HUES6 (cell line): ENCODE results near the gene MBIP.
"Not testable (repeated sequence)": the region's sequence is repeated elsewhere in the genome, so short reads cannot be mapped to it uniquely, and the experiment has no call there.

Experiments
- H3K27ac ChIP-seq: 2 replicates; pipeline ENCODE4 v1.7.0; 2013; ENCODE audit warnings: low read depth, mild to moderate bottlenecking, low read length, inconsistent platforms
- H3K27me3 ChIP-seq: 2 replicates; pipeline ENCODE4 v1.6.1; 2013; ENCODE audit warnings: low read length; ENCODE audit not compliant: control insufficient read depth, insufficient read depth
- H3K36me3 ChIP-seq: 2 replicates; pipeline ENCODE4 v1.6.1; 2013; ENCODE audit warnings: low read length; ENCODE audit not compliant: control insufficient read depth, insufficient read depth
- H3K4me1 ChIP-seq: 2 replicates; pipeline ENCODE4 v1.6.1; 2013; ENCODE audit warnings: low read length; ENCODE audit not compliant: control insufficient read depth, insufficient read depth
- H3K4me3 ChIP-seq: 2 replicates; pipeline ENCODE4 v1.5.1; 2013; ENCODE audit warnings: low read depth, low read length
- H3K9ac ChIP-seq: one replicate; pipeline ENCODE4 v1.6.1; 2013; ENCODE audit warnings: mild to moderate bottlenecking, low read length
- H3K9me3 ChIP-seq: 2 replicates; pipeline ENCODE4 v1.6.1; 2013; ENCODE audit warnings: low read depth, low read length; ENCODE audit not compliant: control insufficient read depth, insufficient read depth

Gene MBIP

GRCh38 chr14:36340276-36340890 lies 19.9 kb upstream of the MBIP start:
- Histone ChIP-seq H3K27ac (no peak overlapping the region), H3K9ac (no peak overlapping the region), H3K27me3 (no peaks in the 10 kb centered on the region), H3K36me3 (no peaks in the 10 kb centered on the region), H3K4me3 (no peak overlapping the region), H3K4me1 (no peaks in the 10 kb centered on the region), H3K9me3 (no peaks in the 10 kb centered on the region)

- Histone ChIP-seq H3K27me3 (no peaks in the 10 kb centered on the region), H3K9ac (no peak overlapping the region), H3K9me3 (no peaks in the 10 kb centered on the region), H3K4me3 (no peak overlapping the region), H3K4me1 (no peaks in the 10 kb centered on the region), H3K27ac (no peak overlapping the region), H3K36me3 (no peaks in the 10 kb centered on the region)
Observed at GRCh38 chr14:36339816-36340215, 19.4 kb upstream of the MBIP start.

- Histone ChIP-seq H3K4me3 (no peak overlapping the region), H3K36me3 (no peaks in the 10 kb centered on the region), H3K27ac (no peak overlapping the region), H3K9ac (no peak overlapping the region), H3K4me1 (no peaks in the 10 kb centered on the region), H3K9me3 (no peaks in the 10 kb centered on the region), H3K27me3 (no peaks in the 10 kb centered on the region)
Observed at GRCh38 chr14:36333119-36333518, 12.7 kb upstream of the MBIP start.

- H3K36me3 ChIP-seq, H3K9ac ChIP-seq, H3K4me1 ChIP-seq, H3K4me3 ChIP-seq, H3K27me3 ChIP-seq, H3K27ac ChIP-seq, H3K9me3 ChIP-seq: not testable (repeated sequence)
Observed at GRCh38 chr14:36327573-36327972, 7.1 kb upstream of the MBIP start.

- Histone ChIP-seq H3K36me3 (no peaks in the 10 kb centered on the region), H3K9ac (no peak overlapping the region), H3K27ac (no peak overlapping the region), H3K4me1 (no peaks in the 10 kb centered on the region), H3K4me3 (no peak overlapping the region), H3K9me3 (no peaks in the 10 kb centered on the region), H3K27me3 (peaks cover 8% of the 10 kb centered on the region; the same call in 1 of the 2 replicates)
Observed at GRCh38 chr14:36325853-36326252, 5.4 kb upstream of the MBIP start.

GRCh38 chr14:36324897-36325296 lies 4.5 kb upstream of the MBIP start:
- Histone ChIP-seq H3K27me3 (peaks cover 8% of the 10 kb centered on the region; the same call in 1 of the 2 replicates), H3K9ac (no peak overlapping the region)

GRCh38 chr14:36320897-36321381 lies 502 bp upstream of the MBIP start:
- H3K9ac ChIP-seq: no peak overlapping the region
- H3K27ac ChIP-seq: no peak overlapping the region

More at GRCh38 chr14:36324897-36325296, 4.5 kb upstream of the MBIP start:
- H3K4me3 ChIP-seq: no peak overlapping the region
- no peak overlapping the region for H3K27ac ChIP-seq
- no peaks in the 10 kb centered on the region for H3K9me3 ChIP-seq
- no peaks in the 10 kb centered on the region for H3K36me3 ChIP-seq
- no peaks in the 10 kb centered on the region for H3K4me1 ChIP-seq

GRCh38 chr14:36319899-36320199 lies 588 bp downstream of the MBIP start:
- Histone ChIP-seq H3K9ac (peak overlapping the region; percentile 90), H3K27ac (peak overlapping the region; percentile 22; the same call in 1 of the 2 replicates), H3K36me3 (no peaks in the 10 kb centered on the region), H3K27me3 (peaks cover 8% of the 10 kb centered on the region; the same call in 1 of the 2 replicates), H3K4me3 (peak overlapping the region; percentile 91), H3K9me3 (no peaks in the 10 kb centered on the region), H3K4me1 (peaks cover 12% of the 10 kb centered on the region)

More at GRCh38 chr14:36320897-36321381, 502 bp upstream of the MBIP start:
- Histone ChIP-seq H3K9me3 (no peaks in the 10 kb centered on the region), H3K4me3 (peak overlapping the region; percentile 91), H3K27me3 (peaks cover 8% of the 10 kb centered on the region; the same call in 1 of the 2 replicates), H3K36me3 (no peaks in the 10 kb centered on the region), H3K4me1 (peaks cover 5% of the 10 kb centered on the region; the same call in 1 of the 2 replicates)

GRCh38 chr14:36317650-36318049 lies 2.8 kb downstream of the MBIP start:
- Histone ChIP-seq H3K9ac (no peak overlapping the region), H3K27ac (no peak overlapping the region), H3K4me3 (no peak overlapping the region), H3K9me3 (no peaks in the 10 kb centered on the region), H3K4me1 (peaks cover 18% of the 10 kb centered on the region), H3K27me3 (no peaks in the 10 kb centered on the region), H3K36me3 (peaks cover 12% of the 10 kb centered on the region)

GRCh38 chr14:36316131-36316530 lies 4.3 kb downstream of the MBIP start:
- Histone ChIP-seq H3K4me1 (peaks cover 18% of the 10 kb centered on the region), H3K4me3 (no peak overlapping the region), H3K9me3 (no peaks in the 10 kb centered on the region), H3K9ac (no peak overlapping the region), H3K36me3 (peaks cover 18% of the 10 kb centered on the region), H3K27me3 (no peaks in the 10 kb centered on the region), H3K27ac (no peak overlapping the region)

GRCh38 chr14:36315159-36315853 lies 5.1 kb downstream of the MBIP start:
- Histone ChIP-seq H3K4me3 (no peak overlapping the region), H3K27ac (no peak overlapping the region), H3K9me3 (no peaks in the 10 kb centered on the region), H3K9ac (no peak overlapping the region), H3K4me1 (peaks cover 18% of the 10 kb centered on the region), H3K36me3 (peaks cover 27% of the 10 kb centered on the region), H3K27me3 (no peaks in the 10 kb centered on the region)
